Embryonic facial prominence (tissue), 1 donor: ENCODE results near the gene RPRML.
"Not testable (repeated sequence)": the region's sequence is repeated elsewhere in the genome, so short reads cannot be mapped to it uniquely, and the experiment has no call there.

ENCODE experiments used
- DNase-seq: peaks from one replicate; pipeline ENCODE4 v3.0.0-alpha.2; 2016; ENCODE audit errors: extremely low spot score

Gene RPRML

GRCh38 chr17:46976626-46977270 is 2.3 kb downstream of the RPRML start:
- no peak for DNase-seq

- no peak for DNase-seq
Measured at GRCh38 chr17:46975287-46975686, 3.8 kb downstream of the RPRML start.

- no peak for DNase-seq
Measured at GRCh38 chr17:46974086-46974485, 5.0 kb downstream of the RPRML start.

GRCh38 chr17:46972346-46972745 is 6.7 kb downstream of the RPRML start:
- DNase-seq = no peak

GRCh38 chr17:46971647-46972300 is 7.3 kb downstream of the RPRML start:
- DNase-seq = no peak

- no peak for DNase-seq
Measured at GRCh38 chr17:46968896-46969295, 10.2 kb downstream of the RPRML start.

GRCh38 chr17:46968224-46968834 is 10.7 kb downstream of the RPRML start:
- DNase-seq = no peak

GRCh38 chr17:46964315-46965265 is 14.5 kb downstream of the RPRML start:
- no peak for DNase-seq

GRCh38 chr17:46963571-46963970 is 15.5 kb downstream of the RPRML start:
- DNase-seq = no peak

GRCh38 chr17:46962374-46962790 is 16.7 kb downstream of the RPRML start:
- no peak for DNase-seq

- no peak for DNase-seq
Measured at GRCh38 chr17:46960152-46960551, 18.9 kb downstream of the RPRML start.

GRCh38 chr17:46958041-46958591 is 20.9 kb downstream of the RPRML start:
- DNase-seq = no peak

- not testable (repeated sequence) for DNase-seq
Measured at GRCh38 chr17:46953191-46953590, 25.9 kb downstream of the RPRML start.

- DNase-seq = no peak
Measured at GRCh38 chr17:46952115-46952514, 26.9 kb downstream of the RPRML start.

- no peak for DNase-seq
Measured at GRCh38 chr17:46951706-46952105, 27.3 kb downstream of the RPRML start.

GRCh38 chr17:46950997-46951621 is 27.9 kb downstream of the RPRML start:
- no peak for DNase-seq

GRCh38 chr17:46950342-46950996 is 28.6 kb downstream of the RPRML start:
- DNase-seq = no peak

GRCh38 chr17:46949291-46950174 is 29.5 kb downstream of the RPRML start:
- no peak for DNase-seq

- no peak for DNase-seq
Measured at GRCh38 chr17:46948544-46948943, 30.5 kb downstream of the RPRML start.

- DNase-seq = no peak
Measured at GRCh38 chr17:46947216-46947615, 31.8 kb downstream of the RPRML start.
